ENCODE results near the gene ZNF296.

DNA sequence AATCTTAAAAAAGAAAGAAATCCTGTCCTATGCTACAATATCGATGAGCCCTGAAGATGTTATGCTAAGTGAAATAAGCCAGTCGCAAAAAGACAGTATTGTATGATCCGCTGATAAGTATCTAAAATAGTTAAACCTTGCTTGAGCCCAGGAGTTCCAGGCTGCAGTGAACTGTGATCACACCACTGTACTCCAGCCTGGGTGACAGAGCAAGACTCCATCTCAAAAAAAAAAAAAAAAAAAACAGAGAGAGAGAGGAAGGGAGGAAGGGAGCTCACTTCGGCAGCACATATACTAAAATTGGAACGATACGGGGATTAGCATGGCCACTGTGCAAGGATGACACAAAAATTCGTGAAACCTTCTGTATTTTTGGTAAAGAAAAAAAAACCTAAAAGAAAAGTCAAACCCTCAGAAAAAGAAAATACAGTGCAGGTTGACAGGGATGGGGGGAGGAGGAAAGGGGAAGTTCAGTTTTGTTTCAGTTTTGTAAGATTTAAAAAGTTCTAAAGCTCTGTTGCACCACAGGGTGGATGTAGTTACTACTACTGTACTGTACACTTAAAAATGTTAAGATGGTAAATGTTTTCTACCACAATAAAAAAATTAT, 29.0 kb downstream of the ZNF296 start:
- TF ChIP-seq CTCF (IDR thresholded peaks at IDR 0.05; ENCODE audit: insufficient read depth, low read depth, low read length): no peak
- no peak for TF ChIP-seq EZH2 (IDR thresholded peaks at IDR 0.05; ENCODE audit: insufficient read depth, low read length)
